Stomach (tissue), 9 donors: ENCODE results near the gene F2R. TPM values are rescaled to one million over a fixed set of nuclear protein-coding genes. Genes with fewer than 3 reads are reported as not detected.

Experiments
- DNase-seq, 2 donors: peaks; one replicate each; pipeline versions ENCODE4 v3.0.0 to v3.0.0-alpha.2; 2013 to 2019
- H3K27ac ChIP-seq, 5 donors: fragments of 200-600 bp in 4 of 5; sonication (generic) in 4 of 5; one replicate each; pipeline ENCODE4 v1.5.1; 2013 to 2019; ENCODE audit warnings: mild to moderate bottlenecking in 1 of 5, moderate library complexity in 1 of 5
- H3K27me3 ChIP-seq, 3 donors: fragments of 200-600 bp; sonication (generic); one replicate each; pipeline ENCODE4 v1.5.1; 2017 to 2019; ENCODE audit warnings: mixed run types in 1 of 3
- H3K36me3 ChIP-seq, 4 donors: fragments of 200-600 bp; sonication (generic); 1 replicate in 3 of 4; 2 replicates in 1 of 4; pipeline ENCODE4 v1.5.1; 2016 to 2019
- H3K4me1 ChIP-seq, 4 donors: fragments of 200-600 bp; sonication (generic); one replicate each; pipeline ENCODE4 v1.5.1; 2016 to 2019
- H3K4me3 ChIP-seq, 4 donors: fragments of 200-600 bp; sonication (generic) in 3 of 4; one replicate each; pipeline ENCODE4 v1.5.1; 2016 to 2019; ENCODE audit warnings: mild to moderate bottlenecking in 1 of 4
- H3K9me3 ChIP-seq, 4 donors: fragments of 200-600 bp; sonication (generic); one replicate each; pipeline ENCODE4 v1.5.1; 2016 to 2019
- EP300 ChIP-seq: sonication (generic); formaldehyde crosslinking; IDR thresholded peaks from one replicate; pipeline ENCODE4 v1.6.1; 2017; ENCODE audit warnings: antibody characterized with exemption
- POLR2A ChIP-seq, 4 donors: fragments of 450-650 bp; IDR thresholded peaks; one replicate each; pipeline ENCODE4 v1.6.1; 2016; ENCODE audit warnings: antibody characterized with exemption in 4 of 4, control low read depth in 2 of 4, mild to moderate bottlenecking in 1 of 4, moderate library complexity in 1 of 4
- POLR2AphosphoS5 ChIP-seq, 3 donors: sonication (generic); formaldehyde crosslinking; IDR thresholded peaks; one replicate each; pipeline ENCODE4 v1.6.1; 2016; ENCODE audit warnings: antibody characterized with exemption in 3 of 3
- WGBS, 5 donors: extraction: QIAGEN DNeasy Blood & Tissue Kit in 3 of 5; methylation state at CpG; one replicate each; pipeline versions ENCODE4 v1.1.5 to v1.1.7; 2013 to 2018; 5-methylcytosine and 5-hydroxymethylcytosine counted together
- intact Hi-C: fragments of 100-400 bp; cut with DNase I; formaldehyde crosslinking; loops from one replicate; pipeline ENCODE4 v1.15.1; 2023; ENCODE audit warnings: low total_unique reads
- polyA plus RNA-seq, 3 donors: library from polyadenylated mRNA; stranded (reverse); fragments of 200-250 nt; gene quantifications; one replicate each; pipeline ENCODE4 v1.2.3, GENCODE V29; 2013
- total RNA-seq, 5 donors: library from RNA; depleted of rRNA; stranded (reverse); fragments of >200 nt; gene quantifications; one replicate each; pipeline versions ENCODE4 v1.1.0 to v1.2.3, GENCODE V29; 2014 to 2016
- TF ChIP-seq, protein P1 (sequence below), 7 experiments: fragments of 450-650 bp in 4 of 7; fragments of 200-600 bp in 3 of 7; sonication (generic) in 3 of 7; IDR thresholded peaks; one replicate each; pipeline ENCODE4 v1.5.1; 2016 to 2019; ENCODE audit warnings: antibody characterized with exemption in 7 of 7, control low read depth in 2 of 7, mild to moderate bottlenecking in 1 of 7
- donor health status: healthy with polysubstance abuse.
- donor health status: Bipolar disorder and iron deficiency.
- donor health status: healthy.

Gene F2R
- total and polyA plus RNA-seq, 8 donors = 1.4 to 16.2 (median 5.8) TPM; not detected in 1

DNA sequence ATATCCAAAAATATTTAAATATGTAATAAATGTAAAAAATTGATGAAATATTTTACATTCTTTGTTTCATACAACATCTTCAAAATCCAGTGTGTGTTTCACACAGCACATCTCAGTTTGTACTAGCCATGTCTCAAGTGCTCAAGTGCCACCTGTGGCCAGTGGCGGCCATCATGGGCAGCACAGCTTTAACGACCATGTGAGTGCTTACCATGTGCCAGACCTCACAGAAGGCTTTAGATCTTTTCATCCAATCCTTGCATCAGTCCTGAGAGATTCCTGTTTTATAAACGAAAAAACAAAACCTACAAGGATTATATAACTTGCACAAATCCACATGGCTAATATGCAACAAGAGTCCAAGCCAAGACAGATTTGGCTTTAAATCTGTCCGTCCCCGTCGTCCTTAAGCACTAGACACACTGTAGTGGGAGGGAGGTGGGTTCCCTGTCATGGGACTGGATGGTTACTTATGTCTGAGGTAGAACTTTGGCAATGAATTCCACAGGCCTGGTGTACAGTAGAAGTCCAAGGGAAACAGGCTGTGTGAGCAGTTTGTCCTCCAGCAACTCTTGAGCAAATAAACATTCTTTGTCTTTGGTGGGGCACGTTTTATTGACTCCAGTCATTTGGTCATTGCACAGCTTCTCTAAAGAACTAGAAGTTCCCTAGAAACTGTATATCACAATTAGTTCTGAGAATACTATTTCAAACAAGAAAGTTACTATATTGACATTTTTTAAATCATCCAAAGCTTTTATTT lies 25.0 kb upstream of the F2R start:
- Histone ChIP-seq H3K27me3 (no peaks in the 10 kb centered on the region), H3K36me3 (peaks cover 0 to 54% (median 33%) of the 10 kb centered on the region in 4 donors), H3K9me3 (no peaks in the 10 kb centered on the region), H3K4me1 (peaks cover 5 to 17% (median 13%) of the 10 kb centered on the region in 4 donors), H3K27ac (peak overlapping the region; percentile 46 to 80 (median 51)), H3K4me3 (no peak overlapping the region)
- intact Hi-C loops = no loop called here
- WGBS, 5 donors = 54 to 65% (median 62%) methylated on average over 7 of the region's 7 CpGs
- TF ChIP-seq POLR2AphosphoS5 (IDR thresholded peaks at IDR 0.05) (peak in 2 of 3 donors; percentile 14 to 30), POLR2A (IDR thresholded peaks at IDR 0.05) (no peak), EP300 (no peak)
- TF ChIP-seq, protein P1, sequence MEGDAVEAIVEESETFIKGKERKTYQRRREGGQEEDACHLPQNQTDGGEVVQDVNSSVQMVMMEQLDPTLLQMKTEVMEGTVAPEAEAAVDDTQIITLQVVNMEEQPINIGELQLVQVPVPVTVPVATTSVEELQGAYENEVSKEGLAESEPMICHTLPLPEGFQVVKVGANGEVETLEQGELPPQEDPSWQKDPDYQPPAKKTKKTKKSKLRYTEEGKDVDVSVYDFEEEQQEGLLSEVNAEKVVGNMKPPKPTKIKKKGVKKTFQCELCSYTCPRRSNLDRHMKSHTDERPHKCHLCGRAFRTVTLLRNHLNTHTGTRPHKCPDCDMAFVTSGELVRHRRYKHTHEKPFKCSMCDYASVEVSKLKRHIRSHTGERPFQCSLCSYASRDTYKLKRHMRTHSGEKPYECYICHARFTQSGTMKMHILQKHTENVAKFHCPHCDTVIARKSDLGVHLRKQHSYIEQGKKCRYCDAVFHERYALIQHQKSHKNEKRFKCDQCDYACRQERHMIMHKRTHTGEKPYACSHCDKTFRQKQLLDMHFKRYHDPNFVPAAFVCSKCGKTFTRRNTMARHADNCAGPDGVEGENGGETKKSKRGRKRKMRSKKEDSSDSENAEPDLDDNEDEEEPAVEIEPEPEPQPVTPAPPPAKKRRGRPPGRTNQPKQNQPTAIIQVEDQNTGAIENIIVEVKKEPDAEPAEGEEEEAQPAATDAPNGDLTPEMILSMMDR (IDR thresholded peaks at IDR 0.05) = no peak
- DNase-seq = peak in 1 of 2 donors; percentile 38

DNA sequence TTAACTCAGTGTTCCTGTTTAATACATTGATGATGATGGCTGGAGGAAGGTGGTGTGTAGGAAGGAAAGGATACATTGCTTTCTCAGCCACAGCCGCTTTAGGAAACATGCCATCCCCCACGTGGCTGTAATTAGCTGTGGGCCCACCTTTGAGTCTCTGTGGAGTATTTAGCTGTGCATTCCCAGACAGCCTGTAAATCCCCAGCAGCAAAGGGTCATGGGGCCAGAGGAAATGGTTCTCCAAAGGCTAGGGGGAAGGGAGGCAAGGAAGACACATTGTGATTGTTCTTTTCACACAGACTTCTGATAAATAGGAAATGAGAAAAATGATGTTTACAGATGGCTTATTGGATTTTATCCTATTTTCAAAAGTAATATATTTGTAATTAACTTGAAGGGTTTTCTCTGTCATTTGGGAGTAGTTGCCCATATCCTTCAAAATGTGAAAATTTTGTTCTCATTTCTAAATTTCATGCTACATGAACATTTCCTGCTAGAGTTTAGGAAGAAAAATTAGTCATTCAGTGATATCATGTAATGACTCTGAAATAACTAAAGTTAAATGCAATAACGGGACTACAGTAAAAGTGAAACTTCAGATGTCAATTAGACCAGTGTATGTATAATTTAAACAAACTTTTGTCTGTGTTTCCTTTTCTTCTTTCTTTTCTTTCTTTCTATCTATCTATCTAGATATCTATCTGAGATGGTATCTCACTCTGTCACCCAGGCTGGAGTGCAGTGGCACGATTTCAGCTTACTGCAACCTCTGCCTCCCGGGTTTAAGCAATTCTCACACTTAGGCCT lies 24.3 kb upstream of the F2R start:
- peak in 1 of 2 donors; percentile 44 for DNase-seq
- Histone ChIP-seq H3K36me3 (peaks cover 0 to 53% (median 35%) of the 10 kb centered on the region in 4 donors), H3K27me3 (no peaks in the 10 kb centered on the region), H3K9me3 (no peaks in the 10 kb centered on the region), H3K4me1 (peaks cover 5 to 17% (median 13%) of the 10 kb centered on the region in 4 donors), H3K4me3 (no peak overlapping the region), H3K27ac (peak overlapping the region; percentile 46 to 92 (median 51))
- TF ChIP-seq POLR2A (IDR thresholded peaks at IDR 0.05) (no peak), EP300 (no peak), POLR2AphosphoS5 (IDR thresholded peaks at IDR 0.05) (no peak)
- TF ChIP-seq, protein P1 (IDR thresholded peaks at IDR 0.05) = no peak
- 55 to 70% (median 63%) methylated on average over 5 of the region's 5 CpGs for WGBS, 5 donors
- intact Hi-C loops = no loop called here

DNA sequence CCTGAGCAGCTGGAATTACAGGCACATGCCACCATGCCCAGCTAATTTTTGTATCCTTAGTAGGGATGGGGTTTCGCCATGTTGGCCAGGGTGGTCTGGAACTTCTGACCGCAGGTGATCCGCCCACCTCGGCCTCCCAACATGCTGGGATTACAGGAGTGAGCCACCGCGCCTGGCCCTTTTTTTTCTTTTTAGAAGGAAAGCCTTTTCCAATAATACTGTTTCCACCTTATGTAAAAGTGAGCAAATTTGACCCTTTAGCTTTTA lies 23.7 kb upstream of the F2R start:
- WGBS, 5 donors = 95 to 98% (median 97%) methylated on average over 6 of the region's 6 CpGs
- H3K27ac ChIP-seq = peak overlapping the region in 1 of 5 donors; percentile 80
- H3K27me3 ChIP-seq = no peaks in the 10 kb centered on the region
- peaks cover 0 to 53% (median 32%) of the 10 kb centered on the region in 4 donors for H3K36me3 ChIP-seq
- intact Hi-C loops = no loop called here
- TF ChIP-seq, protein P1 (IDR thresholded peaks at IDR 0.05) = no peak
- no peak for TF ChIP-seq POLR2AphosphoS5 (IDR thresholded peaks at IDR 0.05)
- no peak for TF ChIP-seq POLR2A (IDR thresholded peaks at IDR 0.05)
- TF ChIP-seq EP300 = no peak
- H3K9me3 ChIP-seq = no peaks in the 10 kb centered on the region
- no peak overlapping the region for H3K4me3 ChIP-seq
- peaks cover 5 to 17% (median 13%) of the 10 kb centered on the region in 4 donors for H3K4me1 ChIP-seq
- no peak for DNase-seq

DNA sequence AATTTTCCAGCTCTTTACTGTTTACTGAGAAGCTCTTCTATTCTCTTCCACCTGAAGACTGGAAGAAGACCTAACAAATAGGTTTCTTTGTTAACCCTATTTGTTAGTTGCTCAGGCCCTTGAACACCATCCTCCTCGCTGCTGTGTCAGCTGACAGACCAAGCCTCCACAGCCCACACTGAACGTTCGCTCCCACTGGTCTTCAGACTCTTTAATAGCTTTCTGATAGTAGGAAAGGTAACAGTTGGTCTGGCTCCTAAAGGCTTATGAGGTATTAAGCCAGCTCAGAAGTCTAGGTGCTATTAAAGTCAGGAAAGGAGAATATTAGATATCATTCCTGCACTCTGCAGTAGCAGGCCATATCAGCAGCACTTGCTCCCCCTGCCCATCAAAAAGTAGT lies 23.3 kb upstream of the F2R start:
- no peak for DNase-seq
- intact Hi-C loops = no loop called here

More for the DNA sequence above, 23.3 kb upstream of the F2R start:
- no peak overlapping the region for H3K27ac ChIP-seq
- H3K9me3 ChIP-seq = no peaks in the 10 kb centered on the region
- WGBS, 5 donors = 87 to 100% (median 87%) methylated on average over 3 of the region's 3 CpGs
- H3K36me3 ChIP-seq = peaks cover 0 to 54% (median 32%) of the 10 kb centered on the region in 4 donors
- no peaks in the 10 kb centered on the region for H3K27me3 ChIP-seq
- peaks cover 5 to 17% (median 13%) of the 10 kb centered on the region in 4 donors for H3K4me1 ChIP-seq
- no peak overlapping the region for H3K4me3 ChIP-seq
- TF ChIP-seq EP300 (no peak), POLR2AphosphoS5 (IDR thresholded peaks at IDR 0.05) (no peak), POLR2A (IDR thresholded peaks at IDR 0.05) (no peak)
- TF ChIP-seq, protein P1 (IDR thresholded peaks at IDR 0.05) = no peak
